Upper lobe of right lung (tissue), 1 donor: ENCODE data around the gene PC. TPM values are rescaled to one million over a fixed set of nuclear protein-coding genes. Genes with fewer than 3 reads are reported as not detected.

Experiments
- ATAC-seq: fragments of 200-7000 bp; cut with Tn5 transposase; one replicate; pipeline ENCODE4 v1.9.1; 2020; ENCODE audit warnings: mild to moderate bottlenecking, moderate library complexity
- DNase-seq: peaks from one replicate; pipeline ENCODE4 v3.0.0-alpha.2; 2020
- H3K27ac ChIP-seq: fragments of 200-600 bp; one replicate; pipeline ENCODE4 v1.8.0; 2022
- H3K27me3 ChIP-seq: fragments of 200-600 bp; one replicate; pipeline ENCODE4 v1.8.0; 2022; ENCODE audit warnings: mild to moderate bottlenecking
- H3K36me3 ChIP-seq: fragments of 200-600 bp; one replicate; pipeline ENCODE4 v1.8.0; 2022
- H3K4me1 ChIP-seq: fragments of 200-600 bp; one replicate; pipeline ENCODE4 v1.8.0; 2022
- H3K4me3 ChIP-seq: fragments of 200-600 bp; one replicate; pipeline ENCODE4 v1.8.0; 2022; ENCODE audit warnings: mild to moderate bottlenecking
- H3K9me3 ChIP-seq: fragments of 200-600 bp; one replicate; pipeline ENCODE4 v1.8.0; 2022
- CTCF ChIP-seq: fragments of 200-600 bp; IDR thresholded peaks from one replicate; pipeline ENCODE4 v1.8.0; 2022; ENCODE audit warnings: antibody characterized with exemption
- intact Hi-C: fragments of 100-400 bp; cut with DNase I; formaldehyde crosslinking; loops from one replicate; pipeline ENCODE4 v1.11.0; 2022
- total RNA-seq: library from RNA; stranded (reverse); fragmentation: NEBNext Ultra II Directional; extraction: Animal tissue kit (Norgen Biotek cat#: 25700); gene quantifications from one replicate; pipeline ENCODE4 v1.2.1, GENCODE V29; 2021
- donor health status: DM: no; HTN: yes; CAD: no; lungs with severe emphysema.

Gene PC
- total RNA-seq, 1 donor from 2014 or later, result 12.7 TPM

DNA sequence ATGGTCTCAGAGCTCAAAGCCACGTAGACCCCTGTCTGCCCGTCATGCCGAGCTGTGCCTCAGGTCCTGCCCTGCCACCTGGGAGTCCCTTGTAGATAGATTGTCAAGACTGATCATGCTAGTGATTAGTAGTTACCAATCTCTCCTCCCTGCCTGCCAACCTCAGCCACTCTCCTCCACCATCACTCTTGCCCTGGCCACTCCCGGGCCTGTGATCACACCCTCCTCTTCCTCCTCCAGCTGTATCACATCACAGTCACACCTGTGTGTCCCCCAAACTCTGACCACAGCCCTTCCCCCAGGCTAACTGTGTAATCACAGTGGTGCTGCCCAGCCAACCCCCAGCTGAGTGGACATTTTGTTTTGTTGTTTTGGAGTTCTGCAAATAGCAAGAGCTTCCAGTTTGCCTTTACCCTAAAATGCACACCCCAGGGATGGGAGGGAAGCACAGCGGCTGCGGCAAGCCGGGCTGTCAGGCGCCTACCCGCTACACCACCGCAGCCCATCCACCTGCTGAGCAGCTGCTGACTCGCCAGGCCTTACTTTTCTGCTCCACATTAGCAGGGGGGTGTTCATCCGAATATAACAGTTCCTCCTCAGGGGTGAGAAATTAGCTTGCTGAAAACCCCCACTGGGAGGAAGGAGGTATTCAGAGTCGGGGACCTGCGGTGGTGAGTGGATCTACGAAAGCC is 55.6 kb downstream of the PC start:
- no peak for TF ChIP-seq CTCF
- Histone ChIP-seq H3K4me3 (no peak overlapping the region), H3K27me3 (no peaks in the 10 kb centered on the region), H3K4me1 (no peaks in the 10 kb centered on the region), H3K27ac (no peak overlapping the region), H3K9me3 (no peaks in the 10 kb centered on the region), H3K36me3 (no peaks in the 10 kb centered on the region)
- ATAC-seq (no peak), DNase-seq (no peak)
- intact Hi-C loops, result no loop called here

- Histone ChIP-seq H3K36me3 (no peaks in the 10 kb centered on the region), H3K4me3 (no peak overlapping the region), H3K9me3 (no peaks in the 10 kb centered on the region), H3K27me3 (no peaks in the 10 kb centered on the region), H3K27ac (no peak overlapping the region), H3K4me1 (no peaks in the 10 kb centered on the region)
- intact Hi-C loops, result no loop called here
- DNase-seq (no peak), ATAC-seq (no peak)
- TF ChIP-seq CTCF, result no peak
Observed at GRCh38 chr11:66901964-66902390, 56.2 kb downstream of the PC start.

DNA sequence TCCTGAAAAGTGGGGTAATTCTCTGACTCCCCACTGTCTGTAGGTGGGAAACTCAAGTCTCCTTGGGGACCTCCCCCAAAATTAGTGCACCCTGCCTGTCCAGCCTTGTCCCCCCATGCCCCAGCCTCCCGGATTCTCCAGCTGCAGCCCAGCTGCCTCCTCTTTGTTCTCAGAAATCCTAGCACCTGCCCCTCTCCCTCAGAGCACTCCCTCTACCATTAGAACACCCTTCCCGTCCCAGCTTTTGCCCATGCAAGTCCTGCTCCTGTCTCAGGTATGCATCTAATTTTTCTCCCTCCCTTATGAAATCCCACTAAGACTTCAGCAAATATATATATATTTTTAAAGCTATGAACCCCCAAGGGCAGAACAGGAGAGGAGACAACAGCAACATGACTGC is 64.0 kb downstream of the PC start:
- TF ChIP-seq CTCF, result no peak
- no peaks in the 10 kb centered on the region for H3K36me3 ChIP-seq
- no peaks in the 10 kb centered on the region for H3K9me3 ChIP-seq
- no peaks in the 10 kb centered on the region for H3K27me3 ChIP-seq
- intact Hi-C loops, result no loop called here
- no peak overlapping the region for H3K27ac ChIP-seq
- no peaks in the 10 kb centered on the region for H3K4me1 ChIP-seq
- H3K4me3 ChIP-seq, result no peak overlapping the region
- ATAC-seq (no peak), DNase-seq (no peak)

- Histone ChIP-seq H3K27ac (no peak overlapping the region), H3K9me3 (no peaks in the 10 kb centered on the region), H3K4me3 (no peak overlapping the region), H3K4me1 (no peaks in the 10 kb centered on the region), H3K27me3 (no peaks in the 10 kb centered on the region), H3K36me3 (no peaks in the 10 kb centered on the region)
- ATAC-seq (no peak), DNase-seq (no peak)
- no peak for TF ChIP-seq CTCF
- intact Hi-C loops, result no loop called here
Observed at GRCh38 chr11:66892911-66893310, 65.3 kb downstream of the PC start.

DNA sequence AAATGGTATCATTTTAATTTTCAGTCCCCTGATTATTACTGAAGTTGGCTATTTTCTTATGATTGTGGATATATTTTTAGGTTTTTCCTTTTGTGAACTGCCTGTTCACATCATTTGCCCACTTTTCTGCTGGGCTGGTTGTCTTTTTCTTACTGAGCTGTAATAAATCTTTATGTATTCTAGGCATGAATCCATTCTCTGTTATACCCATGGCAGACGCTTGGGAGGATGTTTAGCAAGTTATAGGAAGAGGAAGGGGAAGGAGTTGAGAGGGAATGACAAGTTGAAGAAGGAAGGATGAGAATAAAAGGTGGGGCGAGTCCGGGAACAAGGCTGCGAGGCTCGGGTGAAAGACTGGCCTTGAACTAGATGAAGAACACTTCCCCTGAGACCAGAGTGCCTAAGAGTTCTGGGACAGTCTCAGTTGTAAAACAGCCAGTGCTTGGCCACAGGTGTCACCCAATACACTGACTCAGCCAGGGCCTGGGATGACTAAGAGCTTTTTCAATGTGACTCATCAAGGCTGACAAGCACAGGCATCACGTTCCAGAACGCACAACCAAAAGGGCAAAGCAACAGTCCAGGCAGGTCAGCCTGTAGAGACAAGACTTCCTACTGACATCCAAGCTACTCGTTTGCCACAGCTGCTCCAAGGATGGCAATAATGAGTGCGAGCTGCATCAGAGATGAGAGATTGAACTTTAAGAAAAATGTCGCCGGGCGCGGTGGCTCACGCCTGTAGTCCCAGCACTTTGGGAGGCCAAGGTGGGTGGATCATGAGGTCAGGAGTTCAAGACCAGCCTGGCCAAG is 66.1 kb downstream of the PC start:
- ATAC-seq (peak; percentile 32), DNase-seq (no peak)
- Histone ChIP-seq H3K9me3 (no peaks in the 10 kb centered on the region), H3K27ac (no peak overlapping the region), H3K4me1 (no peaks in the 10 kb centered on the region), H3K4me3 (no peak overlapping the region), H3K27me3 (no peaks in the 10 kb centered on the region), H3K36me3 (no peaks in the 10 kb centered on the region)
- intact Hi-C loops, result no loop called here
- TF ChIP-seq CTCF, result no peak
